ENCODE results near the gene ZNG1A. TPM values are rescaled to one million over a fixed set of nuclear protein-coding genes. Genes with fewer than 3 reads are reported as not detected.
A peak's percentile ranks its signal among the peaks of the same experiment; 100 is the strongest.

Gene ZNG1A
- total and polyA plus RNA-seq, 9 of the 15 experiments (the other 6 are each of a cell fraction or from before 2014, with no cell fraction given): 20.7 to 90.6 (median 41.7) TPM

DNA sequence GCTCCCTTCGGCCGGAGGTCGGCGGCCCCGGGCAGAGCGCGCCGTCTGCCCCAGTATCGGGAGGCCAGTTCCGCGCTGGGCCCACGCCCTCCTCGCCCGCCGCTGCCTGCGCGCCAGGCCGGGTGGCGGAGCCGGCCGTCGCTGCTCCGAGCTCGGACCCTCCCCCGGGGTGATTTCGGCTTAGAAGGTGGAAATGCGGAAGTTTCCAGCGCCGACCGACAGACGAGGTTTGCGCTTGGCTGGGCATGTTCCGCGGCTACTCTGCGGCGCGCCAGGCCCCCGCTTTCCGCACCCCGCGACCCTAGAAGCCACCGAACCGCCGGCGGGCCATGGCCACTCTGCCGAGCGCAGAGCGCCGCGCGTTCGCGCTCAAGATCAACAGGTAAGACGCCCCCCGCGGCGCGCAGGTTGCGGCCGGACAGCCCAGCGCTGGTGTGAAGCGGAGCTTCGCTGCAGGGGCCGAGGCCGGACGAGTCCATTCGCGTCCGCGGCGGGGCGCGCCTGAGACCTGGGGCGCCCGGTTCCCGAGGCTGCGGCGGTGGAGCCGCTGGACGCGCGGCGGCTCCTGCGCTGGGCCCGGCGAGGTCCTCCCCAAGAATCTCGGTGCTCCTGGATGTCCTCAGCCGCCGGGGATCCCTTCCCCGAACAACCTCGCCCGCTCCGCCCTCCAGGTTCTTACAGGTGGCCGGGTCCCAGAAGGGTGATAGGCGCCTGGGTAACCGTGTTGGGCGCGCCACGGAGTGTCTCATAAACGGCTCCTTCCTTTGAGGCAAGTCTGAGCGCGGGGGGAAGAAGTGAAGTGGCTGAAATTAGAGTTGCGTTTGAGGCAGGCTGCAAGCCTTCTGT is 36.0 kb upstream of the ZNG1A start, which contains the start of gene DOCK8:
TSS of gene DOCK8 (plus strand) at position 218 of the 846 bp plus-strand sequence. CDS start at position 330, 112 bp downstream.
- Histone ChIP-seq H2AFZ (ENCODE audit: low read depth, low read length) (peak within 1 kb of the TSS; percentile 90), H3K9ac (ENCODE audit: insufficient read depth in 1 of 2, low read depth in 2 of 2, low read length in 2 of 2) (peak within 1 kb of the TSS; percentile 84 to 94), H3K4me2 (ENCODE audit: insufficient read depth, low read length) (peak within 1 kb of the TSS; percentile 81), H4K20me1 (replicated peaks; ENCODE audit: control insufficient read depth, insufficient read depth, low read length) (no peaks in the 10 kb centered on the region), H3K27ac (ENCODE audit: extremely low read depth, low read depth, low read length) (peak within 1 kb of the TSS; percentile 92), H3K4me3 (peak within 1 kb of the TSS; percentile 57), H3K9me1 (ENCODE audit: control insufficient read depth, insufficient read depth, low read length) (no peaks in the 10 kb centered on the region), H3K36me3 (ENCODE audit: control insufficient read depth, insufficient read depth, low read length) (no peaks in the 10 kb centered on the region), H3K79me2 (ENCODE audit: control insufficient read depth, insufficient read depth, low read length) (peaks cover 37% of the 10 kb centered on the region), H3K27me3 (ENCODE audit: control insufficient read depth in 2 of 2, insufficient read depth in 2 of 2, low read length in 2 of 2) (no peaks in the 10 kb centered on the region), H3K9me3 (replicated peaks; ENCODE audit: control insufficient read depth, insufficient read depth, low read depth, low read length) (no peaks in the 10 kb centered on the region), H3K4me1 (replicated peaks in 1 of 2; ENCODE audit: control insufficient read depth in 2 of 2, insufficient read depth in 2 of 2, low read length in 2 of 2) (peaks cover 19 to 40% of the 10 kb centered on the region in 2 experiments; a peak in 4 of 5 replicates)
- no TSS peak for BruUV-seq (replicated peaks)
- ChIA-PET CTCF (ENCODE audit: low intra/inter-chr PET ratio) (no interaction called here), POLR2A (interaction anchor here (0.6 to 3.4 kb wide), 10 partner anchors 9 to 92 kb away, joined by 3 to 21 read pairs (median 4); no protein-coding TSS in a partner anchor)
- in situ Hi-C loops (cut with MboI) (loop anchor here (5.0 kb wide), 1 partner anchor 72 kb away; no protein-coding TSS in a partner anchor), intact Hi-C loops (cut with micrococcal nuclease) (loop anchor here (1.0 to 10.0 kb wide), 3 partner anchors 37 to 90 kb away; no protein-coding TSS in a partner anchor)
- DNase-seq (ENCODE audit: extremely low read depth in 1 of 4, low spot score in 3 of 4) (peak; percentile 74 to 88 (median 77)), ATAC-seq (peak; percentile 92), FAIRE-seq (no peak)
- under 1% methylated on average over 72 of the region's 103 CpGs for WGBS (ENCODE audit: insufficient coverage, low coverage, missing lambda C conversion rate)
- TF ChIP-seq ZFP36 (IDR thresholded peaks at IDR 0.05; ENCODE audit: low read depth, low read length, partially characterized antibody): peak; percentile 31
- TF ChIP-seq ZNF3 (CRISPR knock-in tag; IDR thresholded peaks at IDR 0.05): no peak
- peak; percentile 58; the same call in 1 of the 2 replicates for TF ChIP-seq CREB3L1 (IDR thresholded peaks at IDR 0.05; ENCODE audit: borderline replicate concordance, low read depth)
- TF ChIP-seq POLR2B (IDR thresholded peaks at IDR 0.05; ENCODE audit: low read depth, partially characterized antibody): peak; percentile 51
- TF ChIP-seq ATF1 (CRISPR knock-in tag; IDR thresholded peaks at IDR 0.05): no peak
- TF ChIP-seq ATF1 (tag; IDR thresholded peaks at IDR 0.05): peak; percentile 47; the same call in 1 of the 2 replicates
- peak; percentile 88 to 92 for TF ChIP-seq UBTF (IDR thresholded peaks at IDR 0.05; ENCODE audit: borderline replicate concordance in 1 of 2, low read depth in 2 of 2, low read length in 2 of 2)
- 0 out of 2 replicates have a peak, but pooled peaks have one; percentile 22 for TF ChIP-seq HDAC6 (IDR thresholded peaks at IDR 0.05; ENCODE audit: low read depth, low read length)
- TF ChIP-seq, protein P1, sequence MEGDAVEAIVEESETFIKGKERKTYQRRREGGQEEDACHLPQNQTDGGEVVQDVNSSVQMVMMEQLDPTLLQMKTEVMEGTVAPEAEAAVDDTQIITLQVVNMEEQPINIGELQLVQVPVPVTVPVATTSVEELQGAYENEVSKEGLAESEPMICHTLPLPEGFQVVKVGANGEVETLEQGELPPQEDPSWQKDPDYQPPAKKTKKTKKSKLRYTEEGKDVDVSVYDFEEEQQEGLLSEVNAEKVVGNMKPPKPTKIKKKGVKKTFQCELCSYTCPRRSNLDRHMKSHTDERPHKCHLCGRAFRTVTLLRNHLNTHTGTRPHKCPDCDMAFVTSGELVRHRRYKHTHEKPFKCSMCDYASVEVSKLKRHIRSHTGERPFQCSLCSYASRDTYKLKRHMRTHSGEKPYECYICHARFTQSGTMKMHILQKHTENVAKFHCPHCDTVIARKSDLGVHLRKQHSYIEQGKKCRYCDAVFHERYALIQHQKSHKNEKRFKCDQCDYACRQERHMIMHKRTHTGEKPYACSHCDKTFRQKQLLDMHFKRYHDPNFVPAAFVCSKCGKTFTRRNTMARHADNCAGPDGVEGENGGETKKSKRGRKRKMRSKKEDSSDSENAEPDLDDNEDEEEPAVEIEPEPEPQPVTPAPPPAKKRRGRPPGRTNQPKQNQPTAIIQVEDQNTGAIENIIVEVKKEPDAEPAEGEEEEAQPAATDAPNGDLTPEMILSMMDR (IDR thresholded peaks at IDR 0.05 in 2 of 3, conservative IDR thresholded peaks at IDR 0.05 in 1 of 3; ENCODE audit: insufficient read depth in 2 of 3, low read depth in 1 of 3, low read length in 3 of 3): peak; percentile 60 to 76 (median 66); a peak in 5 of 6 replicates
- TF ChIP-seq ZNF274 (IDR thresholded peaks at IDR 0.05; ENCODE audit: borderline replicate concordance, low read depth, low read length): no peak
- peak in 1 of 2 experiments; percentile 57; a peak in 2 of 4 replicates for TF ChIP-seq MAZ (CRISPR knock-in tag; conservative IDR thresholded peaks at IDR 0.05 in 1 of 2, IDR thresholded peaks at IDR 0.05 in 1 of 2)
- TF ChIP-seq ADNP (tag; IDR thresholded peaks at IDR 0.05): no peak
- TF ChIP-seq CREB1 (IDR thresholded peaks at IDR 0.05): no peak; the same call in 1 of the 2 replicates
- TF ChIP-seq CREB1 (CRISPR knock-in tag; IDR thresholded peaks at IDR 0.05): 0 out of 2 replicates have a peak, but pooled peaks have one; percentile 42
